ENCODE results near the gene WNT10A. TPM values are rescaled to one million over a fixed set of nuclear protein-coding genes. Genes with fewer than 3 reads are reported as not detected.

Gene WNT10A
- total and polyA plus RNA-seq, 2 donors (not counting 1 experiment from before 2014, with no cell fraction given), result 15.2 to 36.6 TPM

DNA sequence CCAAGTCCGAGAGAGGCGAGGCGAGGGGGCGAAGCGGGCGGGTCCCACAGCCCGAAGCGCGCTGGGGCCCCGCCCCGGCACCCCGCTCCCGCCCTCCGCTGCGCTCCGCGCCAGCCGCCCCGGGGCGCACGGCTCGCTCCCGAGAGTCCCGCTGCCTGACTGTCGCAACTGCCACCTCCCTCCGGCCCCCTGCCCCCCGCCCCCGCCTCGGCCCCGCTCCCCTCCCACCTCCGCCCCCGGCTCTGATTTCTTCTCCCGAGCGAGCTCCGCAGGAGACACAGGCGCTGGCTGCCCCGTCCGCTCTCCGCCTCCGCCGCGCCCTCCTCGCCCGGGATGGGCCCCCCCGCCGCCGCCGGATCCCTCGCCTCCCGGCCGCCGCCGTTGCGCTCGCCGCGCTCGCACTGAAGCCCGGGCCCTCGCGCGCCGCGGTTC, 21.1 kb upstream of the WNT10A start, which contains the start of gene WNT6:
TSS of gene WNT6 (plus strand) at position 250 of the 432 bp plus-strand sequence. CDS start 233 bp downstream, outside the sequence.
- H3K4me3 Mint-ChIP-seq, result peak within 1 kb of the TSS; percentile 78
- peak; percentile 40 for ATAC-seq (ENCODE audit: low read depth)
- Histone ChIP-seq H3K4me3 (ENCODE audit: control extremely low read depth in 1 of 5, extremely low read depth in 1 of 5, insufficient read depth in 1 of 5, low read depth in 2 of 5, low read length in 4 of 5) (peak within 1 kb of the TSS in 3 of 5 experiments; percentile 11 to 49 (median 30)), H3K79me2 (ENCODE audit: control insufficient read depth, insufficient read depth, low read length) (no peaks in the 10 kb centered on the region), H3K9ac (ENCODE audit: low read length) (peak within 1 kb of the TSS; percentile 42), H3K4me2 (replicated peaks; ENCODE audit: low read depth, low read length, poor library complexity, severe bottlenecking) (peak within 1 kb of the TSS; percentile 81), H3K4me1 (ENCODE audit: control insufficient read depth in 2 of 2, insufficient read depth in 2 of 2, low read length in 2 of 2) (peaks cover 23 to 36% of the 10 kb centered on the region in 2 donors), H2AFZ (ENCODE audit: insufficient read depth, low read depth, low read length, poor library complexity, severe bottlenecking) (peak within 1 kb of the TSS; percentile 26), H3K27me3 (replicated peaks in 1 of 4; ENCODE audit: control extremely low read depth in 1 of 4, control insufficient read depth in 3 of 4, insufficient read depth in 4 of 4, low read length in 3 of 4) (peaks cover 0 to 92% (median 52%) of the 10 kb centered on the region in 4 experiments), H4K20me1 (ENCODE audit: control insufficient read depth, insufficient read depth, low read length, poor library complexity, severe bottlenecking) (no peaks in the 10 kb centered on the region), H3K9me3 (ENCODE audit: control extremely low read depth in 1 of 3, control insufficient read depth in 2 of 3, insufficient read depth in 1 of 3, low read length in 2 of 3) (peaks cover 0 to 17% (median 0%) of the 10 kb centered on the region in 3 donors), H3K27ac (ENCODE audit: low read length in 2 of 2) (no peak within 1 kb of the TSS), H3K36me3 (replicated peaks in 1 of 2; ENCODE audit: control extremely low read depth in 1 of 2, control insufficient read depth in 1 of 2, extremely low read depth in 1 of 2, insufficient read depth in 2 of 2, low read length in 1 of 2) (no peaks in the 10 kb centered on the region)
- no peak within 1 kb of the TSS for H3K27ac Mint-ChIP-seq
- intact Hi-C loops (cut with micrococcal nuclease), result no loop called here
- 3% methylated on average over 56 of the region's 64 CpGs for whole genome bisulfite sequencing (ENCODE audit: insufficient coverage)
- ChIA-PET POLR2A (interaction anchor here (1.3 kb wide), 1 partner anchor 11 kb away, joined by 3 read pairs; no protein-coding TSS in a partner anchor), CTCF (interaction anchor here (1.7 to 10.3 kb wide), 3 partner anchors 17 to 39 kb away, joined by 6 to 129 read pairs (median 26); partner anchors contain the start of gene WNT10A)
- peaks cover 21% of the 10 kb centered on the region for H3K4me1 Mint-ChIP-seq
- H3K9me3 Mint-ChIP-seq (ENCODE audit: insufficient read depth), result no peaks in the 10 kb centered on the region
- TF ChIP-seq, protein P1, sequence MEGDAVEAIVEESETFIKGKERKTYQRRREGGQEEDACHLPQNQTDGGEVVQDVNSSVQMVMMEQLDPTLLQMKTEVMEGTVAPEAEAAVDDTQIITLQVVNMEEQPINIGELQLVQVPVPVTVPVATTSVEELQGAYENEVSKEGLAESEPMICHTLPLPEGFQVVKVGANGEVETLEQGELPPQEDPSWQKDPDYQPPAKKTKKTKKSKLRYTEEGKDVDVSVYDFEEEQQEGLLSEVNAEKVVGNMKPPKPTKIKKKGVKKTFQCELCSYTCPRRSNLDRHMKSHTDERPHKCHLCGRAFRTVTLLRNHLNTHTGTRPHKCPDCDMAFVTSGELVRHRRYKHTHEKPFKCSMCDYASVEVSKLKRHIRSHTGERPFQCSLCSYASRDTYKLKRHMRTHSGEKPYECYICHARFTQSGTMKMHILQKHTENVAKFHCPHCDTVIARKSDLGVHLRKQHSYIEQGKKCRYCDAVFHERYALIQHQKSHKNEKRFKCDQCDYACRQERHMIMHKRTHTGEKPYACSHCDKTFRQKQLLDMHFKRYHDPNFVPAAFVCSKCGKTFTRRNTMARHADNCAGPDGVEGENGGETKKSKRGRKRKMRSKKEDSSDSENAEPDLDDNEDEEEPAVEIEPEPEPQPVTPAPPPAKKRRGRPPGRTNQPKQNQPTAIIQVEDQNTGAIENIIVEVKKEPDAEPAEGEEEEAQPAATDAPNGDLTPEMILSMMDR (IDR thresholded peaks at IDR 0.05), result no peak
- peaks cover 78% of the 10 kb centered on the region for H3K27me3 Mint-ChIP-seq
- DNase-seq, result no peak

DNA sequence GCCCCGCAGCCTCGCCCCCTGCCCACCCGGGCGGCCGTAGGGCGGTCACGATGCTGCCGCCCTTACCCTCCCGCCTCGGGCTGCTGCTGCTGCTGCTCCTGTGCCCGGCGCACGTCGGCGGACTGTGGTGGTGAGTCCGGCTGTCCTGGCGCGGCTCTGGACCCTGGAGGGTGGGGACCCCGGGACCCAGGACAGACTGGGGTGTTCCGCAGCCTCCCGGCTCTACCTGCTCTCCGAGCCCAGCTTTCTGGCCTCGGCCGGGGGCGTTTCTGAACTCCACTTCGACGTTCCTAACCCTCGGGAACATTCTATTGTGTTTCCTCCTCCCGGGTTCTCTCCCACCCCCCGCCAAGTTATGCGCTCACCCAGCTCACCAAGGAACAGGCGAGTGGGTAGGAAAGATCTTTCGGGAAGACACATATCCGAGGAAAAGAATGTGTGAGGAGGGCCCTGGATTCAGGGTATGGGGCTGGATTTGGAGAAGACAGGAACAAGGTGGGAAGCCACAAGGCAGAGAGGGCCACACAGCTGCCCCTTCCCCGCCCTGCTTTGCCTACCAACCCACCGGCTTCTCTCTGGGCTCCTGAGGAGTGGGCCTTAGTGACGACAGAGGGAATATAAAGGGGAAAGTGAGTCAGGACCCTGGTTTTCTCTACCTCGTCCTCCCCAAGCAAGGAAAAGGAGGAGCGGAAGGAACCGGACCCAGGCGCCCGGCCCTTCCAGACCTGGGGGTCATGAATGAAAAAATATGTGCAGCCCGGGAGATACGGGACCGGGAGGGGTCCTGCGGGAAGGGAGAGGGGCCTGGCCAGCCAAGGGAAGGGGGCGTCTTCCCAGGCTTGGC, 20.4 kb upstream of the WNT10A start:
- H3K4me3 ChIP-seq (ENCODE audit: control extremely low read depth in 1 of 5, extremely low read depth in 1 of 5, insufficient read depth in 1 of 5, low read depth in 2 of 5, low read length in 4 of 5), result peak overlapping the region in 2 of 5 experiments; percentile 17 to 32
- H3K27me3 Mint-ChIP-seq, result peaks cover 75% of the 10 kb centered on the region
- peaks cover 23 to 36% of the 10 kb centered on the region in 2 donors for H3K4me1 ChIP-seq (ENCODE audit: control insufficient read depth in 2 of 2, insufficient read depth in 2 of 2, low read length in 2 of 2)
- peaks cover 0 to 93% (median 53%) of the 10 kb centered on the region in 4 experiments for H3K27me3 ChIP-seq (replicated peaks in 1 of 4; ENCODE audit: control extremely low read depth in 1 of 4, control insufficient read depth in 3 of 4, insufficient read depth in 4 of 4, low read length in 3 of 4)
- H3K9ac ChIP-seq (ENCODE audit: low read length), result peak overlapping the region; percentile 42
- H4K20me1 ChIP-seq (ENCODE audit: control insufficient read depth, insufficient read depth, low read length, poor library complexity, severe bottlenecking), result no peaks in the 10 kb centered on the region
- H3K9me3 Mint-ChIP-seq (ENCODE audit: insufficient read depth), result no peaks in the 10 kb centered on the region
- peak; percentile 94 for TF ChIP-seq EZH2 (IDR thresholded peaks at IDR 0.05; ENCODE audit: borderline replicate concordance, insufficient read depth, low read depth, low read length, poor library complexity, severe bottlenecking)
- TF ChIP-seq, protein P1 (IDR thresholded peaks at IDR 0.05), result no peak
- H3K27ac Mint-ChIP-seq, result no peak overlapping the region
- ChIA-PET POLR2A (interaction anchor here (0.6 to 1.3 kb wide), 2 partner anchors 10 to 128 kb away, joined by 3 to 6 read pairs; no protein-coding TSS in a partner anchor), CTCF (interaction anchor here (1.7 to 5.6 kb wide), 2 partner anchors 16 to 38 kb away, joined by 6 to 26 read pairs; no protein-coding TSS in a partner anchor)
- ATAC-seq (ENCODE audit: low read depth) (no peak), DNase-seq (peak; percentile 40)
- no peaks in the 10 kb centered on the region for H3K79me2 ChIP-seq (ENCODE audit: control insufficient read depth, insufficient read depth, low read length)
- peak overlapping the region; percentile 10 for H2AFZ ChIP-seq (ENCODE audit: insufficient read depth, low read depth, low read length, poor library complexity, severe bottlenecking)
- 8% methylated on average over 40 of the region's 47 CpGs for WGBS (ENCODE audit: insufficient coverage)
- H3K4me3 Mint-ChIP-seq, result peak overlapping the region; percentile 78
- H3K9me3 ChIP-seq (ENCODE audit: control extremely low read depth in 1 of 3, control insufficient read depth in 2 of 3, insufficient read depth in 1 of 3, low read length in 2 of 3), result peaks cover 0 to 17% (median 0%) of the 10 kb centered on the region in 3 donors
- no peaks in the 10 kb centered on the region for H3K36me3 ChIP-seq (replicated peaks in 1 of 2; ENCODE audit: control extremely low read depth in 1 of 2, control insufficient read depth in 1 of 2, extremely low read depth in 1 of 2, insufficient read depth in 2 of 2, low read length in 1 of 2)
- peak overlapping the region; percentile 81 for H3K4me2 ChIP-seq (replicated peaks; ENCODE audit: low read depth, low read length, poor library complexity, severe bottlenecking)
- H3K27ac ChIP-seq (ENCODE audit: low read length in 2 of 2), result no peak overlapping the region
- intact Hi-C loops (cut with micrococcal nuclease), result no loop called here
- H3K4me1 Mint-ChIP-seq, result peaks cover 21% of the 10 kb centered on the region
